ENCODE measurements around the gene KIZ. TPM values are rescaled to one million over a fixed set of nuclear protein-coding genes. Genes with fewer than 3 reads are reported as not detected.

The KIZ gene
- total RNA-seq, 4 donors from 2014 or later: 21.1 to 66.6 (median 34.6) TPM

DNA sequence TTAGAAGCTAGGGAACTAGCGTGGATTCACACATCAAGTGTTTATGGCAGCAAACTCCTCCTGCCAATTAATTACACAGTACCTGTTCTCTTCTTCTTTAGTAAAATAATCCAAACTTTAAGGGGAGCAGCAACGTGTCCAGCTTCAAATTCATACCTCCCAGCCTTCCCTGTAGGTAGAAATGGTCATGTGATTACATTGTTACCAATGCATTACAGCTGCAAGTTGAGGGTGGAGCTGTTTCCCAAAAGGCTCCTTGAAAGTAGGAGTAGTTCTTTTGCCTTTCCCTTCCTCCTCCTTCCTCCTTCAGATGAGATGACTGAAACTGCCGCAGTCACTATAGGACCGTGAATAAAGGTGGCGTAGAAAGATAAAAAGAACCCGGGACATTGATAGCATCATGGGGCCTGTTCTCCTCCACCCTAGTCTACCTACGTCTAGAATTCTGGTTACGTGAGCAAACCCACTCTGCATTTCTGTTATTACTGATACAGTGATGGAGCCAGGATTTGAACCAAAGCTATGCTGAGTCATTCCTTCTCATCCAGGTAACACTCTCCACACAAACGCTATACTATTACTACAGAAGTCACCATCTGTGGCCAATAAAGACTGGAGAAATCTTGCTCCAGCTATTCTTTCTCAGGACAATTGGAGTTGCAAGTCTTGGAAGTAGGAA, 37.9 kb upstream of the KIZ start:
- Histone ChIP-seq H3K27me3 (peaks cover 26 to 35% (median 32%) of the 10 kb centered on the region in 3 donors), H3K36me3 (no peaks in the 10 kb centered on the region), H3K4me1 (no peaks in the 10 kb centered on the region), H3K9me3 (no peaks in the 10 kb centered on the region), H3K4me3 (no peak overlapping the region), H3K27ac (no peak overlapping the region)
- in situ Hi-C loops (cut with MboI; ENCODE audit: low sequenced_read_pairs in 4 of 4) (no loop called here), intact Hi-C loops (cut with DNase I; ENCODE audit: low total_unique reads) (no loop called here)
- DNase-seq (no peak), ATAC-seq (no peak)
- TF ChIP-seq POLR2A (IDR thresholded peaks at IDR 0.05): no peak
- TF ChIP-seq, protein P1, sequence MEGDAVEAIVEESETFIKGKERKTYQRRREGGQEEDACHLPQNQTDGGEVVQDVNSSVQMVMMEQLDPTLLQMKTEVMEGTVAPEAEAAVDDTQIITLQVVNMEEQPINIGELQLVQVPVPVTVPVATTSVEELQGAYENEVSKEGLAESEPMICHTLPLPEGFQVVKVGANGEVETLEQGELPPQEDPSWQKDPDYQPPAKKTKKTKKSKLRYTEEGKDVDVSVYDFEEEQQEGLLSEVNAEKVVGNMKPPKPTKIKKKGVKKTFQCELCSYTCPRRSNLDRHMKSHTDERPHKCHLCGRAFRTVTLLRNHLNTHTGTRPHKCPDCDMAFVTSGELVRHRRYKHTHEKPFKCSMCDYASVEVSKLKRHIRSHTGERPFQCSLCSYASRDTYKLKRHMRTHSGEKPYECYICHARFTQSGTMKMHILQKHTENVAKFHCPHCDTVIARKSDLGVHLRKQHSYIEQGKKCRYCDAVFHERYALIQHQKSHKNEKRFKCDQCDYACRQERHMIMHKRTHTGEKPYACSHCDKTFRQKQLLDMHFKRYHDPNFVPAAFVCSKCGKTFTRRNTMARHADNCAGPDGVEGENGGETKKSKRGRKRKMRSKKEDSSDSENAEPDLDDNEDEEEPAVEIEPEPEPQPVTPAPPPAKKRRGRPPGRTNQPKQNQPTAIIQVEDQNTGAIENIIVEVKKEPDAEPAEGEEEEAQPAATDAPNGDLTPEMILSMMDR (IDR thresholded peaks at IDR 0.05 in 4 of 5, conservative IDR thresholded peaks at IDR 0.05 in 1 of 5): no peak

DNA sequence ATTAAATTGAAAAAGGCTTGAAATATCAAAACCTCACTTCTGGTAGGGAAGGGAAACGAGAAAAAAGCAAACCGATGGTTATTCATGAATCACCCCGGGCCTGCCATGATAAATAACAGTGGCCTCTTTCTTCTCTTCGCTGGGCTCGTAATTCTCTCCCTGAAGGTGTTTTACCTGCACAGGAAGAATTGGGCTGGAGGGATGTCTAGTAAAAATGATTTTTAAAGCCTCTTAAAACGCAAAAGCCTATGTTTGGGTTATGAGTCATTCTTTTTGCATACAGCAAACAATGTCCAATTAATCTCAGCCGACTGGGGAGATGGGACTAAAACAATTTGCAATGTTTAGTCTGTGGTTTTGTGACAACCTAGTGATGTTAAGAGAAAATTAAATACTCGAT, 36.5 kb upstream of the KIZ start:
- Histone ChIP-seq H3K36me3 (no peaks in the 10 kb centered on the region), H3K9me3 (no peaks in the 10 kb centered on the region), H3K4me1 (no peaks in the 10 kb centered on the region), H3K4me3 (no peak overlapping the region), H3K27me3 (peaks cover 26 to 40% (median 38%) of the 10 kb centered on the region in 3 donors), H3K27ac (no peak overlapping the region)
- TF ChIP-seq POLR2A (IDR thresholded peaks at IDR 0.05): no peak
- TF ChIP-seq, protein P1 (IDR thresholded peaks at IDR 0.05 in 4 of 5, conservative IDR thresholded peaks at IDR 0.05 in 1 of 5): no peak
- intact Hi-C loops (cut with DNase I; ENCODE audit: low total_unique reads): no loop called here
- DNase-seq (no peak), ATAC-seq (no peak)
- in situ Hi-C loops (cut with MboI; ENCODE audit: low sequenced_read_pairs in 4 of 4): no loop called here

DNA sequence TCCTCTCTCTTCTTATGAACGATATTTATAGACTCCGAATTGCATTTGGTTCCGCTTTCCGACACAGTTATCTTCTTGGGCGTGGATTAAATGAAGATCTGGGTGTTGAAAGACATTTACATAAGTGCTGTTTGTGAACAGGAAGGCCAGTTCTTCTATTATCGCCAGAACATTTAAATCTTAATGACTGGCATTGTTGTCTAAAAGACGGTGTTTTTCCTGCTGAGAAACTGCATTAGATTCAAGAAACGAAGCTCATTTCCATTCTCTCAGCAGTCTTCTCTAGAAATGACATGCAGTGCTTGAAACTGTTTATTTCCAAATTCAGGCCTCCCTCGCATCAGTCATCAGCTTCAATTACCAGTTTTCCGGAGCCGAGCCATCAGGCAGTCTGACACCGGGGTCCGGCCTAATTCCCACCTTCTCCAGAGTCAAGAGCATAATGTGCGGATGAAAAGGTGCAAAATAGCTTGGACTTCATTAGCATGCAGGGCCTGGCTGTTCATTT, 35.7 kb upstream of the KIZ start:
- TF ChIP-seq POLR2A (IDR thresholded peaks at IDR 0.05): no peak
- TF ChIP-seq, protein P1 (IDR thresholded peaks at IDR 0.05 in 4 of 5, conservative IDR thresholded peaks at IDR 0.05 in 1 of 5): no peak

DNA sequence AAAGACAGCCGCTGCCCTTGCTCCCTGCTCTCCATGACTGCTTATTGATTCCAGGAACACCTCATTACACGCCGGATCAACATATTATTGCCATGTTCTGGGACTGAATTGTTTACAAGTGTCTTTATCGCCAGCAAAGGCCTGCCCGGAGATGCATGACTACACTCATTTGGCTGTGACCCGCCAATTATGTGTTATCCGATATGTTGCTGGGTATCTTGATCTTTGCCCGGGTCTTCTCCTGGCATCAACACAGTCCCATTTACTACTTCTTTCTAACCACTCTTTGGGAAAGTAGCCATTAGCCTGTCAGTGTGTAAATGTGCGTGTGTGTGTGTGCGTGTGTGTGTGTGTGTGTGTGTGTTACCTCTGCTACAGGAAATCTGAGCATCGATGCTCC, 35.2 kb upstream of the KIZ start:
- TF ChIP-seq, protein P1 (IDR thresholded peaks at IDR 0.05 in 4 of 5, conservative IDR thresholded peaks at IDR 0.05 in 1 of 5): no peak
- no peak for TF ChIP-seq POLR2A (IDR thresholded peaks at IDR 0.05)
- Histone ChIP-seq H3K27me3 (peaks cover 26 to 41% (median 40%) of the 10 kb centered on the region in 3 donors), H3K27ac (no peak overlapping the region), H3K4me3 (no peak overlapping the region), H3K9me3 (no peaks in the 10 kb centered on the region), H3K36me3 (no peaks in the 10 kb centered on the region), H3K4me1 (no peaks in the 10 kb centered on the region)
- no peak for ATAC-seq
- intact Hi-C loops (cut with DNase I; ENCODE audit: low total_unique reads): loop anchor here (10.0 kb wide), 1 partner anchor 206 kb away; no protein-coding TSS in a partner anchor
- in situ Hi-C loops (cut with MboI; ENCODE audit: low sequenced_read_pairs in 4 of 4): no loop called here
- DNase-seq: no peak

More for the DNA sequence above, 35.7 kb upstream of the KIZ start:
- DNase-seq: no peak
- H3K36me3 ChIP-seq: no peaks in the 10 kb centered on the region
- H3K4me3 ChIP-seq: no peak overlapping the region
- intact Hi-C loops (cut with DNase I; ENCODE audit: low total_unique reads): loop anchor here (10.0 kb wide), 1 partner anchor 205 kb away; no protein-coding TSS in a partner anchor
- in situ Hi-C loops (cut with MboI; ENCODE audit: low sequenced_read_pairs in 4 of 4): no loop called here
- no peaks in the 10 kb centered on the region for H3K4me1 ChIP-seq
- peaks cover 26 to 41% (median 40%) of the 10 kb centered on the region in 3 donors for H3K27me3 ChIP-seq
- ATAC-seq: no peak
- H3K9me3 ChIP-seq: no peaks in the 10 kb centered on the region
- no peak overlapping the region for H3K27ac ChIP-seq
